Measurements from ENCODE around the gene TMEM253.

Gene TMEM253

DNA sequence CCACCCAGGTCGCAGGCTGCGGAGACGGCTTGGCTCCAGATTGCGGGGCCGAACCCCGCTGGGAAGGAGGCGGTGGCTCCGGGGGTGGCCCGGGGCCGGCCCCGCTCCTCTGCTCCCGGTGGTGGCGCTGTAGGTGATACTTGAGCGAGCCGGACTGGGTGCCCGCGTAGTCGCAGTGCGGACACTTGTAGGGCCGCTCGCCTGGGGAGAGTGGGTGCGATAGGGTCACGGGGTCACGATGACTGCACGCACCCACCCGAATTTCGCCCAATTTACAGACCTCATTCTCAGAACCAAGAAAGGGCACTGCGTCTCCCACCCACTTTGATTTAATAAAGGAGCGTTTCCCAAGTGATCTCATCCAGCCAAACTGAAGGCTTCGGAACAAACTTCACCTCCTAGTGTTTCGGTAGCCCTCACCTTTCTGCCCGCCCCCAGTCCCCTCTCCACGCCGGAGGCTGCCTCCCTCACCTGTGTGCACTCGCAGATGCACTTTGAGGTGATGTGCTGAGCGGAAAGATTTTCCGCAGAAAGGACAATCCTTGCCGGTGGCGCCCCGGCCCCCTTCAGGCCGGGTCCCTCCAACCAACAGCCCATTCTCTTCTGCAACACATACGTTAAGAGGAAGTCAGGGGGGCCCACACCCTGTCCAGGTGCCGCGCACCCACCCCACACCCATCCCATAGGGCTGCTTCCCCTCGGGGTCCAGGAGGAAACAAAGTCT is 9.8 kb upstream of the TMEM253 start:
- DNase-seq (ENCODE audit: low spot score): no peak

DNA sequence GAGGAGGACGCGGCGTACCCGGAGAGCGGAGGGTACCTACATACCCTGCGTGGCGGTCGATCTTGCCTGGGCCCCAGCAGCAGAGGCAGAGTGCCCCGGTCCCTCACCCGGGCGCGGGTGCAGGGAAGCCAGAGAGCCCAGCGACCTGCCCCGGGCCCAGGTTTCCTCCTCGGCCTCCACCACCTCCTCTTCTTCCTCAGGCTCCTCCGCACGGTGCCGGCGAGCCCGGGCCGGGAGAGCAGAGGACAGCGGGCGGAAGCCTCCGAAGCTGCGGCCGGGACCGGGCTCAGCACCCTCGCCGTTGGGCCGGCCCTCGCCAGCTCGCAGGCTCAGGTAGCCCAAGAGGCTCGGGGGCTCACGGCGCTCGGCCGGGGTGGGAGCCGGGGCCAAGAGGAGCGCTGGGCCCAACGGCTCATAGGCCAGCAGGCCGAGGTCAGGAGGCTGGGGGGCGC is 9.0 kb upstream of the TMEM253 start:
- DNase-seq (ENCODE audit: low spot score): no peak

DNA sequence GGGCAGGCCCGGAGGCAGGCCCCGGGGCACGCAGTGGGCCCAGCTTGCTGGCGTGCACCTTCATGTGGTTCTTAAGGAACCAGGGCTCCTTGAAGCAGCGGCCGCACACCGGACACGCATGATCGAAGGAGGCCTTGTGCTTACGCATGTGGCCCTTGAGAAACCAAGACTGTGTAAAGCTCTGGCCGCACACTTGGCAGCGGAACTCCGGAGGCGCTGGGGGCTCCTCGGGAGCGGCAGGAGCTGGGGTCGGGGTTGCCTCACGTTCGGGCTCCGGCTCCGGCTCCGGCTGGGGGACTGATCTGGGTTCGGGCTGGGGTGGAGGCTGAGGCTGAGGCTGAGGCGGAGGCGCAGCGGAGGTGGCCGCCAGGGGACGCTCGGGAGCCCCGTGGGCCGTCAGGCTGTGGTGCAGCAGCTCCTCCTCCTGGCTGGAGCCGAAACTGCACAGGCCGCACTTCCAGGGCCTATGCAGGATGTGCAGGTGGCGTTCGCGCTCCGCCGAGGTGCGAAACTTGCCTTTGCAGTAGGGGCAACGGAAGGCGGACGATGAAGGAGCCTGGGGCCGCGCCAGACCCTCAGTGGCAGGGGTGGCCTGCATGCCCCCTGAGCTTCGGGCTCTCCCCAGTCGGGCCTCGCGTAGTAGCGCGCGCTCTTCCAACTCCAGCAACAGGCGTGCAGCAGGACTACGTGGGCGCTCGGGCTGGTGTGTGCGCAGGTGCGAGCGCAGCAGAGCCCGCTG is 8.4 kb upstream of the TMEM253 start:
- DNase-seq (ENCODE audit: low spot score): no peak

GRCh38 chr14:21093018-21093417 is 7.8 kb upstream of the TMEM253 start:
- no peak for DNase-seq (ENCODE audit: low spot score)

DNA sequence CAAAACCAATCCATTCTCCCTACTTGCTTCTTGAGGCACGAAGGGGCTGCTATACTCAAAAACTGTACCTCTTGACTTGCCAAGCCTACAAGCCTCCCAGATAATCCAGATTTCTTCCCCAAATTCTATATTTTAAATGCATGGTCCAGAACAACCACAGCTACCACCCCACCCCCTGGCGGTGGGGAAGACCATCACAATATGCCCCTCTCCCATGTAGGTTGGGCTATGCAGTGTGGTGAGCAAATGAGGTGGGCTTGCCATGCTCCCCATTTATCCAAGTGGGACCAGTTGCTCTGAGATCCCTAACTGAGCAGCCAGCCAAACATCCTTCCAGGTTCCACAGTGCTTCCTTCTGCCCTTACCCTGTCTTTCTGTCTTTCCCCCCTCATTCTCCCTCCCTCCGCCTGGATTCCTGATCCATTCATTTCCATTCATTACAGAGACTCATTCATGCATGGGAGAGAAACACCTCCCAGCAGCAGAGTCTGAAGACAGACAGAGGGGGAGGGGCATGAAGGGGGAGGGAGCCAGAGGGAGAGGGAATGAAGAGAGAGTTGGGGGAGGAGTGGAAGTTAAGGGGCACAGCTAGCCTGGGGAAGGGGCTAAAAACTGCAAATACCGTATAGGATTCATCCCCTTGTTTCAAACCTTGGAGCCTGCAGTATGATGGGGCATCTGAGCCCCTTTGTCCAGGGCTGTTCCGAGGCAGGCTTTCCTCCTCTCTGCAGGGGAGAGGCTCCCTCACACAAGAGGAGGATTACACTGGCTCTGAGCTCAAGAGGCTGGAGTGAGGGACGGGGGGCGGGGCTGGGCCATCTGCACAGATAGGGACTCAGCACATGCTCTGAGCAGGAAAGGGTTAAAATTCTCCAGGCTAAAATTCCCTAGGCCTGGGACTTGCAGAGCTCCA is 6.8 kb upstream of the TMEM253 start:
- DNase-seq (ENCODE audit: low spot score): no peak

GRCh38 chr14:21095430-21096205 is 5.2 kb upstream of the TMEM253 start:
- no peak for DNase-seq (ENCODE audit: low spot score)

- no peak for DNase-seq (ENCODE audit: low spot score)
Observed at GRCh38 chr14:21096438-21096837, 4.4 kb upstream of the TMEM253 start.

GRCh38 chr14:21096978-21097635 is 3.8 kb upstream of the TMEM253 start:
- DNase-seq (ENCODE audit: low spot score): peak; percentile 23

DNA sequence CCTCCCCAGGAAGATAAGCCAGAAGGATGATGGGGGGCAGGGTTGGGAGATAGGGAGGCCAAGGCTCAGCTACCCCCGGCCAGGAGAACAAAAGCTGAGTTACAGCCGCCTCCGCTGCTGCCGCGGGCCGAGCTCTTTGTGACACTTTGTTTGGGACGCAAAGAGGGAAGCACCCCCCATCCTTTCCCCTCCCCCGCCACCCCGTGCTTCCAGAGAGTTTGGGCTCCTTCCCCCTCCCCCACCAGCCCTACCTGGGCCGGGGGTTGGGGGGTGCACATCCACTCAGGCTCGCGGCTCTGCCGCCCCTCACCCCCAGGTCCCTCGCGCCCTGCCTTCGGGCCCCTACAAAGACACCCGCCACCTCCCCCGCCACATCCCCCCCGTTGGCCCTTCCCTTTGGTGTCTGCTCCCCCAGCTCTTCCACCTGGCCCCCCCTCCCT is 3.2 kb upstream of the TMEM253 start:
- no peak for DNase-seq (ENCODE audit: low spot score)

GRCh38 chr14:21098076-21098891 is 2.6 kb upstream of the TMEM253 start, which contains the start of gene ZNF219:
Gene ZNF219 (minus strand): TSS chr14:21098655. CDS start chr14:21093591, 5,064 bp downstream.
- DNase-seq (ENCODE audit: low spot score): peak; percentile 42

DNA sequence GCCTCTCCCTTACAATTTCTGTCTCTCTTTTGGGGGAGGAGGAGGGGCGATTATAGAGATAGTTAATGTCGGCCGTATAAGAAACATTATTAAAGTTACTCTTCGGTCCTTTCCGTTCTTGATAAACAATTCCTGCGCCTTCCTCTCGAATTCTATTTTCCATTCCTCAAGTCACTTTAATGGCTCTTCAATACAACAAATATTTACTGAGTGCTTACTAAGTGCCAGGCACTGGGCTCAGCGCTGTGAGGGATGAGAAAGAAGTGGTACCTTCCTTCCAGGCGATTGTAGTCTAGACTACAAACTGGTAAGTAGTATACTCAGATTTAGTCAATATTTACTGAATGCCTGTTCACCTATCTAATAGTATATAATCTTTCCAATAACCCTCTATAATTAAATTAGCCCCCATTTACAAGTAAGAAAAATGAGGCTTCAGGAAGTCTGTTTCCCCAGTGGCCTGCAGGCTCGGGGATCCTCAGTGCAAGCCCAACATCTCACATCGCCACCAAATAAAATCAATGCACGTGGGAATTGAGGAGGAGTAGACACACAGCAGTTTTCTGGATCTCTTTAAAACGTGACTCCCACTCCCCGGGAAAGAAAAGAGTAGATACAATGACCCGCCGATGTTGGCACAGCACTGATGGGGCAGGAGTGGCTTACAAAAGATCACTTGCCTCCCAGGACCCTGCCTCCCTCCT is 1.8 kb upstream of the TMEM253 start:
- DNase-seq (ENCODE audit: low spot score): no peak

DNA sequence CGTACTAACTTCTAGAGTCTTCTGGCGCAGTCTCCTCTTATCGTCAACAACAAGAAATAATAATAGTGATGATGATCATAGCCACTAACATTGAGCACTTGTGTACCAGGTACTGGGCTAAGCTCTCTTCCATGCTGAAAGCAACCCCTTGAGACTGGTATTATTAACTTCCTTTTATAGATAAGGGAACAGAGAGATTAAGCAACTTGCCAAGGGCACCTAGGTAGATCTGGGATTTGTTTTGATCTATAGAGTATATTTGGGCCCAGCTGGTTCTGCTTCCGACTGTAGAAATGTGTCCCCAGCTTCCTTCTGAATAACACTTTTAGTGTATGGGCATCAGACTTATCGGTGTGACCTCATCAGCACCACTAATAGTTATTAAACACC is 1.3 kb upstream of the TMEM253 start:
- no peak for DNase-seq (ENCODE audit: low spot score)

DNA sequence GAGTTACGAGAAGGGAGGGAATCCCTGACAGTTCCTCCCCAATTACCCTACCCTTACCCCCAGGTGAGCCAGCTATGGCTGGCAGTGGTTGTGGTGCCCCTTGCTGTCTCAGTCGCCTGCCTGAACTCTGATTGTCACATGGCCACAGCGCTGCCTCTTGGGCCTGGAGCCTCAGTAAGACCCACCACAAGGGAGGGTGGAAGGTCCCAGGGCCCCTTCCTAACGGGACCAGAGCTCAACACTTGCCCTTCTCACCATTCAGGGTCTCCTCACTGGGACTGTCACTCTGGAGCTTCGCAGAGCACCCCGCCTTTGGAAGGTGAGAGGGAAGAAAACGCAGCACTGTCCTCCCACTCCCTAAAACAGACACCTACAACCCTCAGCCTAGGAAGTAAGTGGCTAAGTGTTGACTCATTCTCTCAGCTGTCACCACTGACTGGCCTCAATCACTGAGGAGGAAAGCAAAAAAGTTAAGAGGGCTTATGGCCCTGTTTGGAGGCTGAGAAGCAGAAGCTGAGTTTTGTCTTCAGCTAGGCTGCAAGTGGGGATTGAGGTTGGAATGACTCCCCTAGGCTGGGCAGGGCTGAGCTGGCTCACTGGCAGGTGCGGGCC is 1.0 kb downstream of the TMEM253 start:
- no peak for DNase-seq (ENCODE audit: low spot score)

- no peak for DNase-seq (ENCODE audit: low spot score)
Observed at GRCh38 chr14:21102521-21103410, 1.9 kb downstream of the TMEM253 start.

GRCh38 chr14:21103411-21103709 is 2.5 kb downstream of the TMEM253 start:
- no peak for DNase-seq (ENCODE audit: low spot score)

- DNase-seq (ENCODE audit: low spot score): peak; percentile 94
Observed at GRCh38 chr14:21103710-21104447, 3.0 kb downstream of the TMEM253 start.

DNA sequence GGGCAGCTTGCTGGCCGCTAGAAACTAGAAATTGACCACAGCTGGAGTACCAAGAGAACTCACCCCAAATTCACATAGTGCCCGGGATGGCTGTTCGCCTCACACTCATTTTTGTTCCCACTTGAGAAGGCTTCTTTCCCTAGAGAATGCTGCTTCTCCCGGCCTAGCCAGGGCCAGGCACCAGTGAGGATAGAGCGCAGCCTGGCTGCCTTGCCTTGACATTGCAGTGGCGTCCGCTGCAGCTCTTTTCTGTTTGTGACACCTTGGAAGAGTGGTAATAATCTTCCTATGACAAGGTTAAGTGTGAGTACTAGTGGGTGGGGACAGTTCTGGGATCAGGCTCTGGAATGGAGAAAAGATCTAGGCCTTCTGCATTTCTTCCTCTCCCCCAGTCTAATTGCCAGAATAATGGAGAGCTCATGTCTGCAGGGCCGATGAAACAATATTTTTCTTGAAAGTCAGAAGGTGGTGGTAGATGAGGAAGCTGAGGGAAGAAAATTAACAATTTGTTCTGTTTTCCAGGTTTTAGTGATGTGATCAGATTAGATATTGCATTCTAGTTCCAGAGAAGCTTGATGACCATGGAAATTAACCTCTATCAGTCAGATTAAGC is 3.7 kb downstream of the TMEM253 start:
- peak; percentile 87 for DNase-seq (ENCODE audit: low spot score)
